Mesenteric fat pad (tissue), 1 donor: ENCODE data around the gene XPC. TPM values are rescaled to one million over a fixed set of nuclear protein-coding genes. Genes with fewer than 3 reads are reported as not detected.
"Not testable (repeated sequence)": the region's sequence is repeated elsewhere in the genome, so short reads cannot be mapped to it uniquely, and the experiment has no call there.

ENCODE experiments used
- DNase-seq: peaks from one replicate; pipeline ENCODE4 v3.0.0-alpha.2; 2020; ENCODE audit warnings: low spot score
- total RNA-seq: library from RNA; stranded (reverse); fragmentation: NEBNext Ultra II Directional; extraction: Animal tissue kit (Norgen Biotek cat#: 25700); gene quantifications from one replicate; pipeline ENCODE4 v1.2.1, GENCODE V29; 2021
- donor health status: DM: yes; HTN: yes; CAD: no.

Gene XPC
- total RNA-seq, 1 donor from 2014 or later, result 24.8 TPM

- no peak for DNase-seq
These were observed 56.1 kb downstream of the XPC start for GRCh38 chr3:14122301-14122700.

- no peak for DNase-seq
These were observed 56.5 kb downstream of the XPC start for GRCh38 chr3:14121859-14122258.

GRCh38 chr3:14120921-14121448 is 57.4 kb downstream of the XPC start:
- not testable (repeated sequence) for DNase-seq

- no peak for DNase-seq
These were observed 58.1 kb downstream of the XPC start for GRCh38 chr3:14120111-14120920.

GRCh38 chr3:14119651-14120050 is 58.8 kb downstream of the XPC start:
- DNase-seq, result no peak

GRCh38 chr3:14118400-14119381 is 59.7 kb downstream of the XPC start:
- peak; percentile 62 for DNase-seq

- DNase-seq, result peak; percentile 45
These were observed 60.7 kb downstream of the XPC start for GRCh38 chr3:14117468-14118399.

- no peak for DNase-seq
These were observed 64.3 kb downstream of the XPC start for GRCh38 chr3:14113965-14114635.

- DNase-seq, result no peak
These were observed 67.7 kb downstream of the XPC start for GRCh38 chr3:14110699-14111098.

GRCh38 chr3:14109821-14110220 is 68.6 kb downstream of the XPC start:
- DNase-seq, result not testable (repeated sequence)

- no peak for DNase-seq
These were observed 80.6 kb downstream of the XPC start for GRCh38 chr3:14097616-14098391.

- DNase-seq, result no peak
These were observed 81.7 kb downstream of the XPC start for GRCh38 chr3:14096742-14097141.

Other genes starting within 250 kb of the XPC start
- 18.1 TPM for gene CHCHD4, start 53.7 kb downstream of the XPC start, total RNA-seq
- 99.3 TPM for gene TMEM43, start 53.5 kb downstream of the XPC start, total RNA-seq
- 10.0 TPM for gene LSM3, start 216 bp upstream of the XPC start, total RNA-seq
- gene SLC6A6, start 224.0 kb upstream of the XPC start, total RNA-seq, result 49.3 TPM